GM19351 (cell line): Measurements from ENCODE around the gene ADARB1.
"Not testable (repeated sequence)": the region's sequence is repeated elsewhere in the genome, so short reads cannot be mapped to it uniquely, and the experiment has no call there.

Source experiments
- ATAC-seq: cut with Tn5 transposase; IDR thresholded peaks from one replicate; pipeline ENCODE4 v1.9.1; 2021; ENCODE audit warnings: mild to moderate bottlenecking, moderate library complexity; ENCODE audit not compliant: unreplicated experiment

The ADARB1 gene

DNA sequence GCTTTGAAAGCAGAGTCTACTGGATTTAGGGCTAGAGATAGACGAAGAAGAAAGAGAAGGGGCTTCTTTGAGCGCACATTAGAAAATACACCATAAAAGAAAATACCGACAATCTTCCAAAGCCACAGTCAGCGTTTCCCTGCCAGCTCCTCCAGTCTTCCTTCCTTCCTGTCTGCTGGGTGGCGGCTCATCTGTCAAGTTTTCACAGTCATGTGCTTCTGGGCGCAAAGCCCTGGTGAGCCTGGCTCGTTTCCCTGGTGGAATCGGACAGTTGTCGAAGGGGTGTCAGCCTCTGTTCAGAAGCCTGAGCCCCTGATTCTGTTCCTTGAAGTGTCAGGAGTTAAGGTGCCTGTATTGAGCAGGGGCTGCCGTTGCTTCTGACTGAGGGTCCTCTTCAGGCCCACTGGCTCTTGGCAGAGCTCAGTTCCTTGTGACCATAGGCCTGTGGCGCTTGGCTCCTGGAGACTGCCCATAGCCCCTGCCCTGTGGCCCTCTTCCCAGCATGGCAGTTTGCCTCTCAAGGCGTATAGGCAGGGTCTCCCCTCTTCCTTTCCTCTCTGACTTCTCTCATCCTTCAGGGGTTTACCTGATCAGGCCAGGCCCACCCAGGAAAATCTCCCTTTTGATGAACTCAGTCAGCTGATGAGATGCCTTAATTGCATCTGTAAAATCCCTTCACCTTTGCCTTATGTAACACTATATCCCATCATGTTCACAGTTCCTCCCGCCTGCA, 58.6 kb downstream of the ADARB1 start:
- no peak for ATAC-seq

DNA sequence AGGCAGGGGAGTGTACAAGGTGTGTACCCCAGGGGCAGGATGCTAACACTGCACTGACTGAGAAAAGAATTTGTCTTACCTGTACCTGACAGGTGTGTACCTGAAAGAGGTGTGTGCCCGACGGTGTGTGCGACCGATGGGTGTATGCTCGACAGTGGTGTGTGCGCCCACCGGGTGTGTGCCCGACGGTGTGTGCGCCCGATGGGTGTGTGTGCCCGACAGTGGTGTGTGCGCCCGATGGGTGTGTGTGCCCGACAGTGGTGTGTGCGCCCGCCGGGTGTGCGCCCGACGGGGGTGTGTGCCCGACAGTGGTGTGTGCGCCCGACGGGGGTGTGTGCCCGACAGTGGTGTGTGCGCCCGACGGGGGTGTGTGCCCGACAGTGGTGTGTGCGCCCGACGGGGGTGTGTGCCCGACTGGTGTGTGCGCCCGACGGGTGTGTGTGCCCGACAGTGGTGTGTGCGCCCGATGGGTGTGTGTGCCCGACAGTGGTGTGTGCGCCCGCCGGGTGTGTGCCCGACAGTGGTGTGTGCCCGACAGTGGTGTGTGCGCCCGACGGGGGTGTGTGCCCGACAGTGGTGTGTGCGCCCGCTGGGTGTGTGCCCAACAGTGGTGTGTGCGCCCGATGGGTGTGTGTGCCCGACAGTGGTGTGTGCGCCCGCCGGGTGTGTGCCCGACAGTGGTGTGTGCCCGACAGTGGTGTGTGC, 59.3 kb downstream of the ADARB1 start:
- not testable (repeated sequence) for ATAC-seq

DNA sequence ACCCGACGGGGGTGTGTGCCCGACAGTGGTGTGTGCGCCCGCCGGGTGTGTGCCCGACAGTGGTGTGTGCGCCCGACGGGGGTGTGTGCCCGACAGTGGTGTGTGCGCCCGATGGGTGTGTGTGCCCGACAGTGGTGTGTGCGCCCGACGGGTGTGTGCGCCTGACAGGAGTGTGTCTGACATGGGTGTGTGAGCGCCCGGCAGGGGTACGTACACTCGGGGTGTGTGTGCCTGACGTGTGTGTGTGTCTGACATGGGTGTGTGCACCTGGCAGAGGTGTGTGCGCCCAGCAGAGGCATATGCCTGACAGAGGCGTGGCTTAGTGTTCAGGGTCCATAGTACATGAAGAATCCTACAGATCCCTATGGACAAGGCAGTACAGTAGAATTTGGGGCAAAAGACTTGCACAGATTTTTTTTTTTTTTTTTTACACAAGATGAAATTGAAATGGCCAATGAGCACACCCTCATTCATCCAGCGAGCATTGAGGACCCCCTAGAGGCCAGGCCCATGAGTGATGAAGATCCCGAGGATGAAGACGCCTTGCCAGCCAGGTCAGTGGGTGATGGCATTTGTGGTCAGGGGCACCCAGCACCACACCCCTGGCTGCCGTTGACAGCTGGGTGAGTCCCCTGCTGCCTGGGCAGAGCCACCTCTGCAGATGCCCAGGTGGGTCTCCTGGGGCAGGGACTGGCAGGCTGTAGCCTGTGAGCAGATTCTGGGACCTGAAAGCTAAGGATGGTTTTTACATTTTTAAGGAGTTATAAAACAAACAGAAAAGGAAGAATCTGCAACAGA, 60.1 kb downstream of the ADARB1 start:
- no peak for ATAC-seq

DNA sequence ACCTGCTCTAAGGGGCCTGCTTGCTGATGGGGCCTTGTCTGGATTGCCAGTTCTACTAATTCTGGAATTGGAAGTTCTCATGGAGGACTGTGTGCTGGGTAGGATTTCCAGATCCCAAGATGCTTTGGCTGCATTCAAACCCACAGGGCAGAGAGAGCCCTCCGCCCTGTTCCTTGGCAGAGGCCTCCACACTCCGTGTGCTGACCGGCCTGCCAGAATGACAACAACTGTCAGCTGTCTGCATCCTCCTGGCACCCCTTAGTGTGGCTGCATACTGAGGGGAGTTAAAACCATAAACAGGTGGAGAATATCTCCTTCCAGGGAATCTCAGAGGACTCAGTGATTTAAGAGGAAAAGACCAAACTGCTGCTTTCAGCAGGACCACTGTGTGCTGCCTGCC, 60.7 kb downstream of the ADARB1 start:
- no peak for ATAC-seq

DNA sequence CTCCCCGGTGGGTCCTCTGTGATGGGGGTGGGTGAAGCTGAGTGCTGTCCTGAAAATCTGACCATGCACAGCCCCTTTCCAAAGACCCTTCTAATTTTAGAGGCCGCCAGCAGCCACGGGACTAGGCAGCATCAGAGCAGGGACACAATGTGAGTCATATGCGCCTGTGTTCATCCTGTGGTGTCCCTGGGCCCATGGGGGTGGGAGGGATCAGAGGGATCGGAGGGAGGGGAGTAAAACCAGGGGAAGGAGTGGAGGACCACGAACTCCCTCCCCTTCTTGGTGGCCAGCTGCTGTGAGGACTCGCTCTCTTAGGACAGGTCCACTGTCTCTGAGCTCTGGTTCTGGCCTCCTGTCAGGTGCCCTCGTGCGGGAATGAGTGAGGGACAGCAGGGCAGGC, 61.5 kb downstream of the ADARB1 start:
- no peak for ATAC-seq

DNA sequence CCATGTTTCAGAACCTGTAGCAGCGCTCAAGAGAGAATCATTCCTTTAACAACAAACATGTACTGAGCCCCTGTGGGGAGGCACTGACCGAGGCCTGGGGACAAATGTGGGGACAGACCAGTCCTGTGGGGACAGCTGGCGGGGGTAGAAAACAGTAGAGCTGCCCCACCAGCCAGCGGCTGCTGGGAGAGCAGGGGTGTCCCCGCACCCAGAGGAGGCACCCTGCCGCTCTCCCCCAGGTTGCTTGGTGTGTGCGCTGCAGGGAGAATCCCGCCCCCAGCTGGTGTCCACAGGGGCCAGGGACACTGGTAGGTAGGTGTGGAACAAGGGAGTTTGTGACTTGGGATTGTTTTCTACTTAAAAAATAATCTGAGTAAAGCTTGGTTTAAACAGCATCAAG, 62.1 kb downstream of the ADARB1 start:
- no peak for ATAC-seq

DNA sequence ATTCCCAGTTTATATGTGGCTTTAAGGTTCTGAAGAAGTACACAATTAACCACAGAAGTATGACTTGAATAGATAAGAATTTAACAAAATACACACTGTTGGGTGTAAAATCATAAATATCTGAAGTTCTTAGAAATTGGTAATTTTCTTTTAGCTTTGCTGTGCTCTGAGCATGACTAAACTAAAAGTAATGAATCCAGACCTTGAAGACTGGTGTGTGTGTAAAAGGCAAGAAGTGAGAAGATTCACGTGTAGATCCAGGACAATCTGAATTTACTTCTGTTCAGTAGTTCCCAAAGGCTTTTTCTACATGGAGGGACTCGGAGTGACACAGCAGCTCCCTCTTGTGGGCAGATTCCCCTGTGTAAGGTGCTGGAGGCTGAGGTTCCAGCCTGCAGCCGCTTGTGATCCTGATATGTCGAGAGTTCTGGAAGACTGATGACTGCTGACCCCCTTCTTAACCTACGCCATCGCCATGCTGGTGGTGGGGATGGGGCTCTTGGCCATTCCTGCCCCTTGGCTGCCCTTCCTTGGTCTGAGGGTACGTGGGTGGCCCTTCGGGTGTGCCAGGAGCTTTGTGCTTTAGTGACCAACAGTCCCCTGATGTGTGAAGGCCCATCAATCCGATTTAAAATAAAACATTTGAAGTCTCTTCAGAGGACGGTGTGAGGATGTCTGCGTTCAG, 62.7 kb downstream of the ADARB1 start:
- ATAC-seq, result no peak

DNA sequence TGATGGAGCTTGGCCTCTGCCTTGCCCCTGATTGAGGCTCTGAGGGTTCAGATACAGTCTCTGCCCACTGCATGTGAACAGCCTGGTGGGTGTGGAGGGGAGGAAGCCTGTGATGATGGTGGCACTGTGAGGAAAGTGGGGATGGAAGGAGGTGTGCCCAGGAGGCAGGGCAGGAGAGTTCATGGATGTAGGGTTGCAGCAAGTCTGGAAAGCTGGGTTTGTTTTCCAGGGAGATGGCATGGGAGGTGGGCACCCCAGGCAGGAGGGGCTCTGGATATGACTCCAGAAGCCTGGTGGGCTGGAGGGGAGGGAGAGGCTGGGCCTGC, 63.2 kb downstream of the ADARB1 start:
- no peak for ATAC-seq

DNA sequence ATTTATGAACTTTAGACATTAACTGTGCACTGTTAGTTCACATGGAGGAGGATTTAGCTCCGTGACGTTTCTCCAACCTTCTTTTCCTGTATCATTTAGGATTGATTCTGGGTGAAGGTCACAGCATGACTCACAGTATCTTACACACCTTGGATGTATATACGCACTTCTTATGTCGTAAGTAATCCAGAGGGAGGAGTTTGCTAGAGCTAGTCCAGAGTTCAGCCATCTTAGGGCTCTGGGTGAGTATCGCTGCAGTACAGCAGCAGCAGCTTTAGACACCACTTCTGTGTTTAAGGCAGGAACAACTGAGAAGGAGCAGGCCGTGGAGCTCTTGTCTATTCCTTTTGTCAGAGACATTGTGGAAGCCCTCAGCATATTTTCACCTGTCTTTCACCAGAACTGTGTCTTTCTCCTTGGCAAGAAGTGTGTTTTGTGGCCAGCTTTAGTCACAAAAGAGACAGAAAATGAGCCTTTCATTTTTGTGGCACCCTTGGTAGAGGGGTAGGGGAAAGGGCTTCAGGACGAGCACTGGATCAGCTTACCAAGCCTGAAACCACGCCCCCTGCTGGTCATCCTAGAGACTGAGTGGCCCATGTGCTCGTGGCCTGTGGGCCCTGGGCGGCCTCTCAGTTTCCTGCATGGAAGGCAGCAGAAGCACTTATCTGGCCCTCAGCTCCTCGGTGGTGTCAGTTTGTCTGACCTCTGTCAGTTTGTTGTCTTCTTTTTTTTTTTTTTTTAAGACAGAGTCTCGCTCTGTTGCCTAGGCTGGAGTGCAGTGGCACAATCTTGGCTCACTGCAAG, 64.0 kb downstream of the ADARB1 start:
- no peak for ATAC-seq

DNA sequence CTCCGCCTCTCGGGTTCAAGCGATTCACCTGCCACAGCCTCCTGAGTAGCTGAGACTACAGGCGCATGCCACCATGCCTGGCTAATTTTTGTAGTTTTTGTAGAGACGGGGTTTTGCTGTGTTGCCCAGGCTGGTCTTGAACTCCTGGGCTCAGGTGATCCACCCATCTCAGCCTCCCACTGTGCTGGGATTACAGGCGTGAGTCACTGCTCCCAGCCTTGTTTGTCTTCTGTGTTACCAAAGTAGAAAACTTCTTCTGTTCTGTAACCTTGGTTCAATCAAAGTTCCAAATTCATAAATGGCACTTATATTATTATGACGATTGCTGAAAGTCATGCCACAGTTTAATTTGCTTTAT, 64.6 kb downstream of the ADARB1 start:
- not testable (repeated sequence) for ATAC-seq

DNA sequence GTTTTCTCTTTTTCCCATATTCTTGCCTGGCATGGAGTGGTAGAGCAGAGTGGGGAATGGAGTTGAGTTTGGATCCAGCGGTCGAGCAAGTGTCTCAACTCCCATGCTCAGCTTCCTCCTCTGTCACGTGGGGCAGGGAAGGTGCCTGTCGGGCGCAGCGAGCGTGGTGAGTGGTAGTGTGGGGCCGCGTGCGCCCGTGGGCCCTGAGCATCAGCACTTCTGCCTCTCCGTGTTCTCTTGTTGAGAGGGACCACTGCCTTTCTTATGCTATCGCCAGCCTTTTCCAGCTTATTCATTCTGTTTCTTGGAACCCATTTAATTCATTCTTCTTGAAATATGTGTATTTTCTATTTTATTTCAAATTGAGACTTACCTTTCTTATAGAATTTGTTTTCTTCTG, 65.1 kb downstream of the ADARB1 start:
- no peak for ATAC-seq

DNA sequence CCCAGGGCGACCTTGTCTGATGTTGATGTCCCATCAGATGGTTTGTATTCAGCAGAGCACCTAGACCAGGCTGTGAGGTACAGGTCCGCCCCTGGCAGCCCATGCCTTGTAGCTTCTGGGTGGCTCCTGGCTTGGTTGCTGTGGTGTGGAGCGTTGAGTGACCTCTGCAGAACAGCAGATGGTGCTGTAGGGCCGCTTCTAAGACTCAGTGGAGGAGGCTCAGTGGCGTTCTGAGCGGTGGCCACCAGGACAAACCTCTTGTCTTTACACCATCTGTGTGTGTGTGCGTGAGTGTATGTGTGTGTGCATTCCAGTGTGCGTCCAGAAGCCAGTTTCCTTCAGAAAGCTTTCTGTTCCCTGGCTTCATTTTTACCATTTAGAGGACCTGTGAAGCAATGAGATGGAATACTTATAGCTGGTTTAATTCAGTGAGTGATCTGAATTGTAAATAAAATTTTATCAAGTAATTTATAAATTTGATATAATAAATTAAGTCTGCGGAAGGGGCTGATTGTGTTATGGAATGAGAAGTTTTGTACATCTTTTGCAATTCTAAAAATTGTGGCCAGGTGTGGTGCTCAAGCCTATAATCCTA, 66.1 kb downstream of the ADARB1 start:
- ATAC-seq, result peak; percentile 83

DNA sequence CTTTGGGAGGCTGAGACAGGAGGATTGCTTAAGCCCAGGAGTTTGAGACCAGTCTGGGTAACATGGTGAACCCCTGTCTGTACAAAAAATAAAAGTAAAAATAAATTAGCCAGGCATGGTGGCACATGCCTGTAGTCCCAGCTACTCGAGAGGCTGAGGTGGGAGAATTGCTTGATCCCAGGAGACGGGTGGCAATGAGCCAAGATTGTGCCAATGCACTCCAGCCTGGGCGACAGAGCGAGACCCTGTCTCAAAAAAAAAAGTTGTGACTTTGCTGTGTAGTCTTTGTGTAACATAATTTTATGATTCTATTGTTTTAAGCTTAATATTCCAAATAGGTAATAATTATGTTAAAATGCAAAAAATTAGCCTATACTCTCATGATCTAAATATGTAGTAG, 66.6 kb downstream of the ADARB1 start:
- not testable (repeated sequence) for ATAC-seq

DNA sequence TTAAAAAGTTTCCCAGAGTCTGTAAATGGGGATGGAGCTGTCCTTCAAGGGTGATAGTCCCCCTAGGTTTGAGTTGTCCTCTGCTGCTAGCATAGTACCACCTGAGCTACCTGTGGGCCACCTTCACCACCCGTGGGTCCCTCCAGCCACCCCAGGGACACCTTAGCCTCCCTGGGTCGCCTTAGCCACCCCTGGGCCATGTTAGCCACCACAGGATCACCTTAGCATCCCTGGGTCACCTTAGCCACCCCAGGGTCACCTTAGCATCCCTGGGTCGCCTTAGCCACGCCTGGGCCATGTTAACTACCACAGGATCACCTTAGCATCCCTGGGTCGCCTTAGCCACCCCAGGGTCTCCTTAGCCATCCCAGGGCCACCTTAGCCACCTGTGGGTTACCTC, 67.1 kb downstream of the ADARB1 start:
- no peak for ATAC-seq

DNA sequence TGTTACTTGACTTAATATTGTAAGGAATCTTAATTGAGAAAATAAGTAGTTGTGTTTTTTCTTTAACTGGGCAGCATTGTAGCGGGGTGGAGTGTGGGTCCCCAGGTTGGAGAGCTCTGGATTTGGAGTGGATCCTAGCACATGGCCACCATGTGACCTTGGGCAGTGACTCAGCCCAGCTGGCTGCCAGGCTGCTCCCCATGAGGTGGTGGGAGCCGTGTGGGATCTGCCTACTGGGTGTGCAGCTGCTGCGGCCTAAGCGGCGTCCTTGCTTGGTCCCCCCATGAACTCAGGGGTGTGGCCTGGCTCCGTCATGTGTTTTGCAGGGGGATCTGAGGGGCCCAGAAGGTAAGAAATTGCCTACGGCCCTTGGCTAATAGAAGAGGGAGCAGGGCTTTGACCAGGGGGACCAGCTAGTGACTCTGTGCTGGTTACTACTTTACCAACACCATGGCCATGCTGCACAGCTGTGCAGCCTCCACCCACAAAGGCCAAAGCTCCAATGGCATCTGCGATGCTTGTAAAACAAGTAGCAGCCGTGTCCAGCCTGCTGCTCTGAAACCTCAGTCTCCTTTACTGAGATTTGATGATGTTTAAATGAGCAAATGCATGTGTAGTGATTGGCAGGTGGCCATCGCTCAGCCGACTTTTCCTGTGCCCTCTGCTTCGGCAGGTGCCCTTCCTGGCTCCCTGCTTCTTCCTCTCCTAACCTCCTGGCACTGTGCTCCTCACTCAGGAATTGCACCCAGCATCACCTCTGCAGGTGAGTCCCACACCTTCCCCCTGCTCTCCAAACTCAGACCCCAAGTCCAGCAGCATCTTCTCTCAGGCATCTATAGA, 68.3 kb downstream of the ADARB1 start:
- no peak for ATAC-seq

DNA sequence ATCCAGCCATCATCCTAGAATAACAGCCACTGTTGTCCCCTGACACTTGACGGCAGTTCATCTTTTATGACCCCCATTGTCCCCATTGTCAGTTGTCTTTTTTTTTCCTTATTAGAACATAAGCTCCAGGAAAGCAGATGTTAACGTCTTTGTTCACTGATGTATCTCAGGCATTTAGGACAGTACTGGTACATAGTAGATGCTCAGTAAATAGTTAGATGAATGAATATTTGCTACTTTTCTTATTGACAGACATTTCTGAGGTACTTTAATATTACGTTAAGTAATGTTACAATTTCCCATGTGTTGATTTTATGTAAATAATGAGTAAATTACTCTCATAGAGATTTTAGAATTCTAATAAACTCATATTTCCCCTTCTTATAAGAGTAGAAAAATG, 69.5 kb downstream of the ADARB1 start:
- ATAC-seq, result no peak

DNA sequence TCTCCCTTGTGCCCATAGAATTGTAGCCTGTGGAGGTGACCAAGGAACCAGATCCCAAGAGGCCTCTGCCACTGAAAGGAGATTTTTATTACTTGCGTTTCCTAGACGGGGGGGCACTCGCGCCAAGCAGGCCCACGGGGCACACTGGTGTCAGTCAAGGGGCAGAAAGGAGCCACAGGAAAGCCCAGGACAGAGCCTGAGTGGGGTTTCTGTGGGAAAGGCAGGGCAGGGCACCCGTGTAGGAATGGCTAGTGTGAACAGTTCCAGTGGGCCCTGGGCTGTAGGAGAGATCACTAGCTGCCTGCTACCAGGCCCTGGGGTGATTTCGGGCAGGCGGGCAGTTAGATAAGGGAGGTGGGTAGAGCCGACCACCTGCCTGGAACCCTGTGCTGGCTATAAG, 70.8 kb downstream of the ADARB1 start:
- no peak for ATAC-seq

DNA sequence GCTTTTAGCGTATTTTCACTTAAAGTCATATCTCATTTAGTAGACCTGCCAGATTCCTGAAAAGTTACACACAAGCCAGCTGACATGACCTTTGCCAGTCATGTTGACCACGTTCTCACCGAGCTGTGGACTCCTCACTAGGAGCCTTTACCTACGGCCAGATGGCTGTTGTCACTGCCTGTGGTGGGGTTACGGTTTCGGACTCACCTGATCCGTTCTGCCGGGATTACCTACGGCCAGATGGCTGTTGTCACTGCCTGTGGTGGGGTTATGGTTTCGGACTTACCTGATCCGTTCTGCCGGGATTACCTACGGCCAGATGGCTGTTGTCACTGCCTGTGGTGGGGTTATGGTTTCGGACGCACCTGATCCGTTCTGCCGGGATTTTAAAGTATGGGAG, 71.5 kb downstream of the ADARB1 start:
- ATAC-seq, result not testable (repeated sequence)

DNA sequence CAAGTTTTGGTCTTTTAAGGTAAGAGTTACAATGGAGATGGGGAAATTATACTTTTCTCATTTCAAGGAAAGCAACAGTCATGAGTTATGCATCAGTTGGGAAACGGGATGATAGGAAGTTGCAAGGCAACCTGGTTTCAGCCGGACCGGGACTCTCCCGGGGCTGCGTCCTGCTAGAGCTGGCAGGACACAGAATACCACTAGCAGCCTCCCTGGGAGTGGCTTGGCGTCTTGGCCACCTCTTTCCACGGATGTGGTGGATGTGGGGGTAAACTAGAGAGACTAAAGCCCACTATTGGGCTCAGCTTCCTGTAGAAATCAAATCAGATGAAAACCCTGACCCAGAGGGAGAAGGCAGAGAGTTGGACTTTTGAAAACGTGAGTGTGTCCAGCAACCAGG, 71.9 kb downstream of the ADARB1 start:
- ATAC-seq, result no peak
